ENCODE results near the gene IQSEC1.
A peak's percentile ranks its signal among the peaks of the same experiment; 100 is the strongest.

The IQSEC1 gene

GRCh38 chr3:13049400-13049799, 23.8 kb downstream of the IQSEC1 start:
- DNase-seq (ENCODE audit: low read depth): no peak

GRCh38 chr3:13047296-13048165, 25.7 kb downstream of the IQSEC1 start:
- DNase-seq (ENCODE audit: low read depth): no peak

DNA sequence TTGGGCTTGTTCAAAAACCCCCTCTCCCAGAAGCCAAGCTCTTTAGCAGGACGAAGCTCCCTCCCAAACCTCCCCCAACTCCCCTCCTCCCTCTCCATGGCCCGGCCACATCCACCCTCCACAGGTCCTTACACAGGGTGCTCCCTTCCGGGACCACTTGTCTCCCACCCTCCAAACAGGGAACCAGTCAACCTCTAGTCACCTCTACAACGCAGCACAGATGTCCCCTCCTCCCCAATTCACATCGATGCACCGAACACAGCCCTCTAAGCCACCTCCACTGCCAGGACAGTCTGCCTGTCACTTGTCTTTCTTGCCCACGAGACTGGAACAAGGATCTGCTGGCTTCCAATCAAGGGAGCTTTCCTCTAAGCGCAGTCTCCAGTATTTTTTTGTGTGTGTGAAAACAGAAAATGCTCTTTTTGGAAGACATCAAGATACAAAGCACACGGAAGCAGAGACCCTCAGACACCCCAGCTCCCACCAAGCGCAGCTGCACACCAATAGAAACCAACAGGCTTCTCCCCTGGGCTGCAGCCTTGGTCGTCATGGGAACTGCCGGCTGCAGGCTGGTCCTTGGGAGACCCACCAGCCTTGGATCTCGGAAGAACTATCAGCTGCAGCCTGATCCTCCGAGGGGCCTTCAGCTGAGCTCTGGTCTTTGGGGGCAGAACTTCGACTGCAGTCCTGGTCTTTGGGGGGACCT, 26.5 kb downstream of the IQSEC1 start:
- DNase-seq (ENCODE audit: low read depth): no peak

DNA sequence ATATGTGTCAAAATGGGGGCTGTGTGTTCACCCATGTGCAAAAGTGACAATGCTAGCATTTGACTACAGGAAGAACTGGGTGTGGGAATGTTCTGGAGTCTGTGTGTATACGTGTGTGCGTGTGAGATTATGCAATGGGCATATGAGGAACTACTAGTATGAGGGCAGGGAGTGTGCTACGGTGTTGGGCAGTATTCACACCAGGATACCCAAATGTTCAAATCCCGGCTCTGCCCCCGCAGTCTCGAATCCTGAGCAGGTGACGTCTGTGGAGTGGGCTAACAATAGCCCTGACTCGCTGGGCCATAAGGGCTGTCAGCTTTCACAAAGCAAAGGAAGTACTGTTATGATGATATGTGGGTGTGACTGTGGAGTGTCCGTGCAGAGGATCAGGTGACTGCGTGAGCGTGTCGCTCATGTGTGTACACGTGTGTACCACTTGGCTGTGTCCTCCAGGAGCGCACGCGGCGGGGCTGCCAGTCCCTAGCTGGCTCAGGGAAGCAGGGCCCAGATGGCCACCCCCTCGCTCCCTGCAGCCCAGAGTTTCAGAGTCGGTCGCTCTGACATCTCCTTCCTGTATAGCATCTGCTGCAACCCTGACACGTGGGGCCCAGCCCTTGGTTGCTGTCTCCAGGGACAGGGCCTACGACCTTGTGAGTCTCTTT, 27.2 kb downstream of the IQSEC1 start:
- DNase-seq (ENCODE audit: low read depth): no peak

- DNase-seq (ENCODE audit: low read depth): no peak
These were observed 27.9 kb downstream of the IQSEC1 start for GRCh38 chr3:13045241-13045903.

- no peak for DNase-seq (ENCODE audit: low read depth)
These were observed 28.6 kb downstream of the IQSEC1 start for GRCh38 chr3:13044496-13045240.

DNA sequence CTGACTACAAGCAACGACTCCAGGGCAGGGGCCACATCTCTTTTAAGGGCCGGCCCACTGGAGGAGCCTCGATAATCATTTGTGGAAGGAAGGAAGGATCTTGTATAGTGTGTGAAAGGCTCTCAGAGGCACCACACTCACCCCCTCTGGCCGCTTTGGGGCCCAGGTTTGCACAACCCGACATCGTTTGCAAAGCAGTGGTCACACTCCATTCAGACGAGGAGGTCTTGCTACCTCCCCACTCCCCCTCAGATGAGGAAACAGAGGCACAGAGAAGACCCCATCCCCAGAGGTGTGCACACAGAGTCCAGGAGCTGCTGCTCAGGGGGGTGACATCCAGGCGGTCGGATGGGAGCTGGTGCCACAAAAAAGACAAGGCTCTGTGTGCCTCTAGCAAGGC, 29.6 kb downstream of the IQSEC1 start:
- DNase-seq (ENCODE audit: low read depth): no peak

- DNase-seq (ENCODE audit: low read depth): no peak
These were observed 30.4 kb downstream of the IQSEC1 start for GRCh38 chr3:13042715-13043271.

GRCh38 chr3:13042127-13042701, 31.0 kb downstream of the IQSEC1 start:
- DNase-seq (ENCODE audit: low read depth): no peak

GRCh38 chr3:13041113-13041776, 32.0 kb downstream of the IQSEC1 start:
- no peak for DNase-seq (ENCODE audit: low read depth)

DNA sequence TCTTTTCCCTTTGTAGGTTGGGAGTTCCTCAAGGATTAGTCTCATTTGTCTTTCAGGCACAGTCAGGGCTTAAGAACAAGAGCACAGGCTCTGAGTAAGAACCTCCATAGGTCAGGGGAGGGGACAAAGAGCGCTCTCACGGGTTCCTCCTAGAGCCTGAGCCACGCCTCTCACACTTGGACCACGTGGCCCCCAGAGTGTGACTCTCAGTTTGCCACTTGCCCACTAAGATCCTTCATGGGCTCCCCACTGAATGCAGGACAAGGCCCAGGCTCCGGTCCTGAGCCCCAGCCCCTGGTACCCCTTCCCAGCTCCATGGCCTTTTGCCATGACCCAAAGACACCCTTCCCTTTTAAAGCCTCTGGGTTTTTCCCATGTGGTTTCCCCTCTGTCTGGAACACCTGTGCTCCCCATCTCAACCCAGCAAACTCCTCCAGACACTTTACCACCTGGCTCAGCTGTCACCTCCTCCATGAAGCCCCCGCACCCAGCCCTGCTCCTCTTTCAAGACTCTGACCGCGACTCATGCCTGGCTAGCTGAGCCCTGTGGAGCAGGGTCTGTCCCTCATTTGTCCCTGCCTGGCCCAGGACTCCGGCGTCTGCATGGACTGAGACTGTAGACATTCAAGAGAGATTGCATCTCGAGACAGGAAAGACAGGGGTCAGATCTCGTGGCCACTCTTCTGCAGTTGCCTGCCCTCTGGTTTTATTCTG, 32.7 kb downstream of the IQSEC1 start:
- DNase-seq (ENCODE audit: low read depth): peak; percentile 47

DNA sequence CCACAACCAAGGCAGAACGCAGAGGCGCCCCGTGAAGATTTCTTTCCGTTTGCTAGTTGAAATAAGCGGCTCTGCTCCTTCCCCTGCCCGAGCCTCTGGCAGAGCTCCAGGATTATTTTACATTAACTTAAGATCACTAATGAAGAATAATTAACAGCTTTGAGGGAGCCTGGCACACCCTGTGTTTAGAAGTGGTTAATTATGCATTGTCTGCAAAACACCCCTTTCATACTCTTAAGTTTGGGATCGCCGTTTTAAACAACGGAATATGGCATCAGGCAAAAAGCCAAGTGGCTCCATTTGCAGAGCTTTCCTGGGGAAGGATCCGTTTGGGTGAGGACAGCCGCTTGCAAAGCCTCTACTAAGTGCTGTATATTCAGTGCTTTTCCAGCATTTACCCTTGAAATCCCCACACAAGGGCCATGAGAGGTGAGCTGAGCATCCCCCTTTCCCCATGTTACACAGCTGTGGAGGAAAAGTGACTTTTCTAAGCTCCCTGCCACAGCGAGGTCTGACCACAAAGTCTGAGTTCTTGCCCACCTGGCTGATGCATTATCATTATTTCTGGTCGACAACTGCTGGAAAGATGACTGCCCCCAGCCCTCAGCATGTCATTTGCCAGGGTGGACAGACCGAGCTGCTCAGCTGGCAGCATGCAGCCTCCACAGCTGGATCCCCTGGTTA, 33.9 kb downstream of the IQSEC1 start:
- DNase-seq (ENCODE audit: low read depth): no peak

GRCh38 chr3:13037458-13038117, 35.6 kb downstream of the IQSEC1 start:
- DNase-seq (ENCODE audit: low read depth): no peak

- no peak for DNase-seq (ENCODE audit: low read depth)
These were observed 38.4 kb downstream of the IQSEC1 start for GRCh38 chr3:13034861-13035260.

DNA sequence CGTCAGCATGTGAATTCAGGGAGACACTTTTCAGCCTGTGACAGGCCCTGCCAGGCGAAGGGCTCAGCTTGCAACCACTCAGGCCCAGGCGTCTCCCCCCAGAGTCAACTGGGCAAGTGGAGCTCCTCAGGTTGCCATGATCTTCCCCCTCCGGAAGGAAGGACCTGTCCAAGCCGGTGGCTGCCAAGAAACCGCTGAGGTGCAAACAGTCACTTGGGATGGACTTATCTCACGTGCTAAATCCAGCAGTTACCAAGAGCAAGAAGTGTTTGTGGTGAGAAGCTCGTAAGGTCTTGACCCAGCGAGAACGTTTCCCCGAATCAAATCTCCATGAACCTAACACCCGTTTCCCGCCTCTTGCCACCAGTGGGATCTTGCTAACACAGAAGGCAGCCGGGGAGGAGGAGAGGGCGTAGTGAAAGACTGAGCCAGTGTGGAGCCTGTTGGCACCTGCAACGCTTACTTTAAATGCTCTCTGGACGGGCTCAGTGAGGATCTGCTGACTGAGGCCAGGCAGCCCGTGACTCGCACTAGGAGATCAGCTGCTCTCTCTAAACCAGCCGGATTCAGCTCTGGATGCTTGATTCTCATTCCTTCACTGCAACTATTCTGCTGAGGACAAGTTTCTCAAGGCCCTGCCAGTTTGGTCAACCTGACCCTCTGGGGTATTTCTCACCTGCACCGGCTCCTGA, 39.0 kb downstream of the IQSEC1 start:
- no peak for DNase-seq (ENCODE audit: low read depth)

DNA sequence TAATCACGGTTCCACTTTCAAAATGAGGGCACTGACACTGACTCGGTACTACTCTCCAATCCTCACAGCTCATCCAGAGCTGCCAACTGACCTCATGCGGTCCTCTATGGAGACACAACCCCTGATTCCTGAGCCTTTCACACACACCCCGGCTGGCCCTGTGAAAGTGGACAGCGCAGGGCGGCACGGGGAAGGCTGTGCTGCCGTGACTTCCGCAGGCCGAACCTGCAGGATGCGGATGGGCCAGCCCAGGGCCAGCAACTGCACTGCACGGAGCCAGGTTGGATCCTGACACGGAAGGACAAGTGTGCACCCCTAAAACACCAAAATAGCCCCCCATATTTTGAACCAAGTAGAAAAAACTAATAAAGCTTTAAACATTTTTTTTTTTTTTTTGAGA, 41.0 kb downstream of the IQSEC1 start:
- DNase-seq (ENCODE audit: low read depth): no peak

DNA sequence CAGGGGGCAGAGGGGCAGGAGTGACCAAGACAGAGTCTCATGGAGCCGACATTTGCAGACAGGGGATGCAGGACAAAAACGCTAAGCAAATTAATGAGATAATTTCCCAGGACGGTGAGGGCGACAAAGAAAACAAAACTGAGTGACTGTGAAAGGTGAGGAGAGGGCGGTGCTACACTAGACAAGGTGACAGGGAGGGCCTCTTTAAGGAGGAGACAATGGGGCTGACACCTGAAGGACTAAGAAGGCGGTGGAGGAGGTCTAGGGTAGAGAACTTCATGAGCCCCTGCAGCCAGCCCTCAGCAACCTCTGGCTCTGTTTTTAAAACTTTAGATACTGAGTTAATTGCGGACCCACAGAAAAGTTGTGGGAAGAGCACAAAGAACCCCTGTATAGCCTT, 41.6 kb downstream of the IQSEC1 start:
- no peak for DNase-seq (ENCODE audit: low read depth)

DNA sequence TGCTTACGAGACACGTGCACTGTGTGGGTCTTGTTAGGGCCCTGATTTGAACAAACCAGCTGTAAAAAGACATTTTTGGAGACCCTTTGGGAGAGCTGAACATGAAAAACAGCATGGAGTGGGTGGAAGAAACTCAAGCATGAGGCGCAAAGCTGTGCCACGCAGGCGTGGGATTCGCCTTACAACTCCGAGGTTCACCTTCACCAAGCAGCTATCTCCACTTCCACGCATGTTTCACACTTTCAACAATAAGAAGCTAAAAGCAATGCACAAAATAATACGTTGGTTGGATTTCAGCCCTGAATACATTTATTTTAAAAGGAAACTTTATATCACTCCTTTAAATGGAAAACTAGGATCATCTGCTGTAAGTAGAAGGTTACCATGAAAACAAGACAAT, 42.5 kb downstream of the IQSEC1 start:
- DNase-seq (ENCODE audit: low read depth): no peak
